NCI-H2029 (cell line): Measurements from ENCODE around the gene TBC1D21.

Experiments
- DNase-seq: peaks from one replicate; lab custom pipeline; 2025; lab: John Stamatoyannopoulos, UW

TBC1D21 gene

GRCh38 chr15:73889053-73889761 lies 15.8 kb downstream of the TBC1D21 start:
- DNase-seq, result no peak

- DNase-seq, result no peak
These were observed 16.4 kb downstream of the TBC1D21 start for GRCh38 chr15:73889762-73890124.

GRCh38 chr15:73891328-73892315 lies 18.3 kb downstream of the TBC1D21 start:
- DNase-seq, result no peak

GRCh38 chr15:73892446-73893226 lies 19.3 kb downstream of the TBC1D21 start:
- DNase-seq, result no peak

- no peak for DNase-seq
These were observed 20.9 kb downstream of the TBC1D21 start for GRCh38 chr15:73894133-73894814.

GRCh38 chr15:73897441-73898261 lies 24.3 kb downstream of the TBC1D21 start:
- no peak for DNase-seq

GRCh38 chr15:73899197-73900094 lies 26.1 kb downstream of the TBC1D21 start:
- no peak for DNase-seq

- DNase-seq, result no peak
These were observed 26.8 kb downstream of the TBC1D21 start for GRCh38 chr15:73900095-73900712.

GRCh38 chr15:73901126-73901810 lies 27.9 kb downstream of the TBC1D21 start:
- no peak for DNase-seq

- DNase-seq, result no peak
These were observed 29.0 kb downstream of the TBC1D21 start for GRCh38 chr15:73902121-73903020.

GRCh38 chr15:73904026-73904815 lies 30.9 kb downstream of the TBC1D21 start:
- no peak for DNase-seq

GRCh38 chr15:73905225-73905827 lies 32.0 kb downstream of the TBC1D21 start:
- DNase-seq, result no peak

- DNase-seq, result no peak
These were observed 33.1 kb downstream of the TBC1D21 start for GRCh38 chr15:73906346-73907034.

- no peak for DNase-seq
These were observed 33.7 kb downstream of the TBC1D21 start for GRCh38 chr15:73907035-73907408.

- peak; percentile 16 for DNase-seq
These were observed 34.9 kb downstream of the TBC1D21 start for GRCh38 chr15:73908030-73908821.
